ENCODE results near the gene TNK2. TPM values are rescaled to one million over a fixed set of nuclear protein-coding genes. Genes with fewer than 3 reads are reported as not detected.
"Not testable (repeated sequence)": the region's sequence is repeated elsewhere in the genome, so short reads cannot be mapped to it uniquely, and the experiment has no call there.

The TNK2 gene
- total RNA-seq, 4 donors from 2014 or later = 12.6 to 26.6 (median 15.6) TPM

- TF ChIP-seq, protein P1, sequence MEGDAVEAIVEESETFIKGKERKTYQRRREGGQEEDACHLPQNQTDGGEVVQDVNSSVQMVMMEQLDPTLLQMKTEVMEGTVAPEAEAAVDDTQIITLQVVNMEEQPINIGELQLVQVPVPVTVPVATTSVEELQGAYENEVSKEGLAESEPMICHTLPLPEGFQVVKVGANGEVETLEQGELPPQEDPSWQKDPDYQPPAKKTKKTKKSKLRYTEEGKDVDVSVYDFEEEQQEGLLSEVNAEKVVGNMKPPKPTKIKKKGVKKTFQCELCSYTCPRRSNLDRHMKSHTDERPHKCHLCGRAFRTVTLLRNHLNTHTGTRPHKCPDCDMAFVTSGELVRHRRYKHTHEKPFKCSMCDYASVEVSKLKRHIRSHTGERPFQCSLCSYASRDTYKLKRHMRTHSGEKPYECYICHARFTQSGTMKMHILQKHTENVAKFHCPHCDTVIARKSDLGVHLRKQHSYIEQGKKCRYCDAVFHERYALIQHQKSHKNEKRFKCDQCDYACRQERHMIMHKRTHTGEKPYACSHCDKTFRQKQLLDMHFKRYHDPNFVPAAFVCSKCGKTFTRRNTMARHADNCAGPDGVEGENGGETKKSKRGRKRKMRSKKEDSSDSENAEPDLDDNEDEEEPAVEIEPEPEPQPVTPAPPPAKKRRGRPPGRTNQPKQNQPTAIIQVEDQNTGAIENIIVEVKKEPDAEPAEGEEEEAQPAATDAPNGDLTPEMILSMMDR (IDR thresholded peaks at IDR 0.05) = peak in 2 of 3 donors; percentile 87
- ATAC-seq (ENCODE audit: low FRiP score) = peak; percentile 92
- DNase-seq (ENCODE audit: low spot score) = peak; percentile 97
Observed at GRCh38 chr3:195914648-195915473, 6.5 kb upstream of the TNK2 start.

GRCh38 chr3:195914146-195914545 is 5.8 kb upstream of the TNK2 start:
- ATAC-seq (ENCODE audit: low FRiP score) = not testable (repeated sequence)

GRCh38 chr3:195913382-195913781 is 5.0 kb upstream of the TNK2 start:
- TF ChIP-seq, protein P1 (IDR thresholded peaks at IDR 0.05) = no peak
- DNase-seq (ENCODE audit: low spot score) (no peak), ATAC-seq (ENCODE audit: low FRiP score) (no peak)

More at GRCh38 chr3:195914146-195914545, 5.8 kb upstream of the TNK2 start:
- DNase-seq (ENCODE audit: low spot score) = not testable (repeated sequence)

GRCh38 chr3:195911946-195912270 is 3.6 kb upstream of the TNK2 start:
- ATAC-seq (ENCODE audit: low FRiP score) (peak; percentile 10), DNase-seq (ENCODE audit: low spot score) (no peak)
- TF ChIP-seq, protein P1 (IDR thresholded peaks at IDR 0.05) = no peak

DNA sequence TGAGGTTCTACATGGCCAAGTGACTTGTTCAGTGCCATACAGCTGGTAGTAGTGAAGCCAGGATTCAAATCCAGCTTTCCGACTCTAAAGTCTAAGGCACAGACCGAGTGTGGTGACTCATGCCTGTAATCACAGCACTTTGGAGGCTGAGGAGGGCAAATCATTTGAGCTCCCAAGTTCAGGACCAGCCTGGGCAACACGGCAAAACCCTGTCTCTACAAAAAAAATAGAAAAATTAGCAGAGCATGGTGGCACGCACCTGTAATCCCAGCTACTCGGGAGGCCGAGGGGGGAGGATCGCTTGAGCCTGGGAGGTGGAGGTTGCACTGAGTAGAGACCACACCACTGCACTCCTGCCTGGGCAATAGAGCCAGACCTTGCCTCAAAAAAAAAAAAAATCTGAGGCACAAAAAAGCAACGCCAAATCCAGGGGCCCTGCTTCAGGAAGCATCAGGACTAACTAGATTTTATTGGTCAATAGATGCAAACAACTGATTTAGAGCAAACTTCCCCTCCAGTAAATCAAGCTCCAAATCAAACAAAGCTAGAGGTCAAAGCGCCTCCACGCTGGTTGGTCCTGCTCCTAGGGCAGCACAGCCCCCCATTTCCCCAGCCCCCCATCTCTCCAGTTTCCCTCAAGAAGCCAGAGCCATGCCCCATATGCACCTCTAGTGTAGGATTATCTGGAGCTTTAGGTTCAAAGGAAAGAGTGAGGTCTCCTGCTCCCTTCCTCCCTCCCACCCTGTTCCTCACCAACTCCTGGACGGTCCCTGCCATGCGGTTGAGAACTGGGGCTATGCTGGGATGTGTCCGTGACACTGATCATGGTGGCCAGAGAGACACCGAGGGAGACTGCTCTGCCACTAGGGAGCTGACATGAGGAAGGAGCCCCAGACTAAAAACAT is 2.9 kb upstream of the TNK2 start:
- DNase-seq (ENCODE audit: low spot score) (no peak), ATAC-seq (ENCODE audit: low FRiP score) (no peak)
- TF ChIP-seq, protein P1 (IDR thresholded peaks at IDR 0.05) = no peak

- TF ChIP-seq, protein P1 (IDR thresholded peaks at IDR 0.05) = no peak
- no peak for ATAC-seq (ENCODE audit: low FRiP score)
- no peak for DNase-seq (ENCODE audit: low spot score)
Observed at GRCh38 chr3:195910499-195910845, 2.1 kb upstream of the TNK2 start.

GRCh38 chr3:195909644-195910498 is 1.5 kb upstream of the TNK2 start:
- TF ChIP-seq, protein P1 (IDR thresholded peaks at IDR 0.05) = no peak
- DNase-seq (ENCODE audit: low spot score) = no peak
- ATAC-seq (ENCODE audit: low FRiP score) = peak; percentile 80

All from omental fat pad (tissue), 4 donors.